ENCODE measurements around the gene SASH1.

Gene SASH1

DNA sequence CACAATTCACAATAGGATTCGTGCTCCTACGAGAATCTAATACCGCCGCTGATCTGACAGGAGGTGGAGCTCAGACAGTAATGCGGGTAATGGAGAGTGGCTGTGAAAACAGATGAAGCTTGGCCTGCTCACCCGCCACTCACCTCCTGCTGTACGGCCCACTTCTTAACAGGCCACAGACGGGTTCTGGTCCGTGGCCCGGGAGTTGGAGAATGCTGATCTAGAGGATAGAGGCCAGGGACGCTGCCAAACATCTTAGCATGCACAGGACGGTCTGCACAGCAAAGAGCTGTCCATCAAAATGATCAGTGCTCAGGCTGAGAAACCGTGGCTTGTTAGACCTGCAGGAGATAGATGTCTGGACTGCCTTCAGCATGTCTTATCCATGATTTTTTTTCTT lies 186.4 kb downstream of the SASH1 start:
- DNase-seq, result no peak

DNA sequence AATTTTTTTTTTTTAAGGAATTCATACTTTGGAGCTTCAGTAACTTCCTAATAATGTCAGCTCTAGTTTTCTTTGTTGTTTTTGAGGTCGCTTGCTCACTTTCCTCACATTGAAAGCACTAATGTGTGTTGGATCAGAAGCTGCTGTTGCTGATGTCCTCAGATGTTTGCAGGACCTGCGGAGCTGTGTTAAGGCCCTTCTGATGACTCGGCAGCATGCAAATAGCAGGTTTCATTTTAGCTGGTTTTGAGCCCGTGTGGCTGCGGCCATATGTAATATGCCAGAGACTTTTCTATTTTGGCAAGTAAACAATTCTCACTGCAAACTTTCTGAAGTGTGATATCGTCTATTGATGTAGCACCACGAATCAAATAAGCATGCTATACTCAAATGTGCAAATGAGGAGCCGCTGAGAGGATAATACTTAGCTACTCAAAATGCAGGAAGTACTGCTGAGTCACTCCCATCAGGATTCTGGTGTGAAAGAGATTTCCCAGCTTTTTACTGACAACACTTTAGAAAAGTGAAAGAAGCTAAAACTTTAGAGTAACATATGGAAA lies 187.8 kb downstream of the SASH1 start:
- DNase-seq, result no peak

DNA sequence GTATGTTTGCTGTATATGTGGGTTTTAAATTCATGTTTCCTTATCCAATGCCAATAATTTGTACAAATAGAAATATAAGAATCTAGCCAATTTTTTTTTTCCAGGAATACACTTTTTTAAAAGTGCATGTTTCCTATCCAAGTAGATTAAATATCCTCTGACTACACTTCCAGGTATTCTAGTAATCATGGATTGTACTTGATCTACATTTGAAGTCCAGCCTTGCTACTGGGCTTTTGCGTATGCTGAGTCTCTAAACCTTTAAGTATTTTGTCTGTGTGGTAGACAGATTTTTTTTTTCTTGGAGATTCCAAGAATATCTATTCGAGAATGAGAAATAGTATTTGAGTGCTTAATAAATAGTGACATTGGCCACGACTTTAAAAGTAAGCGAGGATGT lies 188.3 kb downstream of the SASH1 start:
- DNase-seq, result no peak

DNA sequence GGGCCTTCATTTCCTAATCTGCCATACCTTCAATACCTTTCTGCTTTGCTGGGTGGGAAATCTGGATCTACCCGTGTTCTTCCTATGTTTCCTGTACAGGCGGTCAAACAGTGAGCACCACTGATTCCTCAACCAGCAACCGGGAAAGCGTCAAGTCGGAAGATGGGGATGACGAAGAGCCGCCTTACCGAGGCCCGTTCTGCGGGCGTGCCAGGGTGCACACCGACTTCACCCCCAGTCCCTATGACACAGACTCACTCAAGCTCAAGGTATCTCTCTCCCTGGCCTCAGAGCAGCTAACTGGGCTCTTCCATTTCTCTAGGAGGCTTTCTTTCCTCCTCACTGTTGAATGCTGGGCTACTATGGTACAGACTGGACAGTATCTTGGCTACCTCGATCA lies 190.1 kb downstream of the SASH1 start:
- DNase-seq, result no peak

DNA sequence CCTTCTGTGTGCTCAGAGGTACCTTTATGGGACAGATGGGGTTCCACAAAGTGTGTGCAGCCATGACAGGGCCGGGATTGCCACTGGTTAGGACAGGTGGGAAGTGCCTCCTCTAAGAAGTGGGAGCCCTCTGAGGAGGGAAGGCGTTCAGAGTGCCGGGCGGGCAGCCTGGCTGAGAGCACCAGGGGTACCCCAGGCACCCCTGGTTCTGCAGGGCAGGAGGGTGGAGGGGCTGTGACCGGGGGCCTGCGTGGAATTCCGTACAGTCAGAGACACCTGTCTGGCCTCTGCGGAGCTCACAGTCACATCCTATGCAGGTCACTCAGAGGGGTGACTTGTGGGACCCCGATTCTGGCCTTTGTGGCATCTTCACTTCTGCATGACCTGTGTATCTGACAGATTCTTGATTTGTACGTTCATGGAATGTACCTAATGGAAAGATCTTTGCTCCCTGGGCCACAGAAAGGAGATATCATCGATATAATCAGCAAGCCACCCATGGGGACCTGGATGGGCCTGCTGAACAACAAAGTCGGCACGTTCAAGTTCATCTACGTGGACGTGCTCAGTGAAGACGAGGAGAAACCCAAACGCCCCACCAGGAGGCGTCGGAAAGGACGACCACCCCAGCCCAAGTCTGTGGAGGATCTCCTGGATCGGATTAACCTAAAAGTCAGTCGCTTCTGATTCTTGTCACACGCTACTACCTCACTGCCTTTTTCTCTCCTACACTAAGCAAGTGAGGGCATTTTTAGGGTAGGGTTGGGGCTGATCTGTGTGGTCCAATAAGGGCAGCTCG lies 190.9 kb downstream of the SASH1 start:
- no peak for DNase-seq

DNA sequence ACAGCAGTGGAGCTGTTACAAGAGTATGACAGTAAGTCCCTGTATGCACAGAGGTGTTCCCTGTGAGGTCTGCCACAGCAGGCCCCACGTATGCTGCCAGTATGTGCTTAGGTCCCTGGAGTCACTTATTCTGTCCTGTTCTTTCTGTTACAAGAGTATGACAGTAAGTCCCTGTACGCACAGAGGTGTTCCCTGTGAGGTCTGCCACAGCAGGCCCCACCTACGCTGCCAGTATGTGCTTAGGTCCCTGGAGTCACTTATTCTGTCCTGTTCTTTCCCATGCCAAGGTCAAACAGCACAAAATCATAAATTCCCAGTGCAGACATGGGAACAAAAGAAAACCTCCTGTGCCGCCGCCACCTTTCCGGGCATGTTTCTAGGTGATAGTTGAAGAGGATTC lies 192.2 kb downstream of the SASH1 start:
- no peak for DNase-seq

DNA sequence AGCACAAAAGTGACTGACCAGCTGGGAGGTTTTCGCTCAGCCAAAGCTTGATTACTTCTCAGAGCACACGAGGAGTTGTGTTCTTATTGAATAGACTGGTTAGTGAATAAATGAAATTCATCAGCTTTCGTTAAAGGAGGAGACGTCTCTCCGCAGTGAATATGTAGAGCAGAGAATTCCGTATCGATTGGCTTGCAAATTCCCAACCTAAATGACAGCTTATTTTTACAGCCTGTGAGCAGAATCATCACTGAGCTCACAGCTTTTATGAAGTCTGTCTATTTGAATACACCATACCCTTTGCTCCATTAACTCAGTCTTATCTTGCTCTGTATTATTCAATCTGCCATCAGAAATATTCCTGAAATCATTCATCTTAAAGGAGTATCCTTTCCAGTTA lies 192.7 kb downstream of the SASH1 start:
- DNase-seq, result no peak

DNA sequence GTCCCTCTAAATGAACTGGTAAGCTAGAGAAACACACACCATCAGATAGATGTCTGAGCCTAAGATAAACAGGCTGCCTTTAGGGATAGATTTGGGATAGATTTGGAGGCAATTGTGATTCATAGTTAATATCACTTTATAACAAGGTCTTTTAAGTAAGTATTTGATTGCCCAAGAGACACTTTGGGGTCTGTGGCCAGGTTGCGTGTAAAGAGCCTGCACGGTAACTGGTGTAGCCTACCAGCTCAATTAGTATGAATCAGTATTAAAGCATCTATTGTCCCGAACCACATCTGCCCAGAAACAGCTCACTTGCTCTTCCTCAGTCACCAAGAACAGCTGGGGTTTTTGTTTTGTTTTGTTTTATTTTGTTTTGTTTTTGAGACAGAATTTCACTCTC lies 193.3 kb downstream of the SASH1 start:
- DNase-seq, result no peak

DNA sequence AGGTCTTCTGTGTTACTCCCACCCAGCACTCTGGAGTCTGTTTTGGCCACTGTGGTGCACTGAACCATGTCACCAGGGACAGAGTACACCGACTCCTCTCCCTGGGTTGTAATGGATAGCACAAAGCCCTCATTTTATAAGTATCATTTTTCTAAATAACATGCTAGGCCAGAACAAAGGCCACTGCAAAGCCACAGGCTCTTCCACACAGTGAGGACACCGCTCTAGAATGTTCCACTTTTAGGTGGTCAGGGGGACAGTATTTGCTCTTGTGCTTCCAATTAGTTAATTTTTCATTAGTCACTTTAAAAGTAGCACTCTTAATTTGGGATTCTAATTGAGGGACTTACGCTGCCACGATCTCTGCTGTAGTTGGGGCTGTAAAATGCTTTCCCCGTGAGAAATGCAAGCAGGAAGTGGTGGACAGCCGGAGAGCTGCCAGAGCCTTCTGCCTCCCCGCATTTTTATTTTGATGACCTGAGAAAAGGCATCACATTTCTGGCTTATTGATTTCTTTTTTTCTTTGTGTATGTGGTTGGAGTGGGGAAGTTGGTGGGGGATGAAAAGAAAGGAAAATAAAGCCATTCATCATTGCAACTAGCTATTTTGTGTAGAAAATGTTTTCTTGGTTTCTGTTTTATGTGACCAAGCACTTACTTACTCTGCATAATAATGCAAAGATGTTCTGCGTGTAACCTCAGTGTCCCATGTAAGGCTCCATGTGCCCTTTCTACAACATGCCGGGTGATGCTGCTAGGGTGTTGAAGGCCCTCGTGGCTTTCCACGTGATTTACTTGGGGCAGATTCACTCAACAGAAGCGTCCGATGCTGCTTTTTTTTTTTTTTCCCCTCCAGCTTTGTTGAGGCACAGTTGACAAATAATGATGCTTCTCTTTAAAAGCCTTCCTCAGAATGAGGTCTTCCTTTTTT lies 195.9 kb downstream of the SASH1 start:
- DNase-seq, result no peak

DNA sequence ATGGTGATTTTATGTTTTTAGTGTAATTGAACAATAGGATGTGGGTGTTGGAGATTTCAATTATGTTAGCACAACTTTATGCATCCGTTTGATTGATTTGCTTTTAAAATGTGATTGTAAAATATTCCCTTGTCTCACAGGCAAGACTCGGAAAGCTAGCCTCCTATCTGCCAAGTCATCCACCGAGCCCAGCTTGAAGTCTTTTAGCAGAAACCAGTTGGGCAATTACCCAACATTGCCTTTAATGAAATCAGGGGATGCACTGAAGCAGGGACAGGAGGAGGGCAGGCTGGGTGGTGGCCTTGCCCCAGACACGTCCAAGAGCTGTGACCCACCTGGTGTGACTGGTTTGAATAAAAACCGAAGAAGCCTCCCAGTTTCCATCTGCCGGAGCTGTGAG lies 200.9 kb downstream of the SASH1 start:
- peak in 1 of 2 experiments; percentile 4 for DNase-seq

DNA sequence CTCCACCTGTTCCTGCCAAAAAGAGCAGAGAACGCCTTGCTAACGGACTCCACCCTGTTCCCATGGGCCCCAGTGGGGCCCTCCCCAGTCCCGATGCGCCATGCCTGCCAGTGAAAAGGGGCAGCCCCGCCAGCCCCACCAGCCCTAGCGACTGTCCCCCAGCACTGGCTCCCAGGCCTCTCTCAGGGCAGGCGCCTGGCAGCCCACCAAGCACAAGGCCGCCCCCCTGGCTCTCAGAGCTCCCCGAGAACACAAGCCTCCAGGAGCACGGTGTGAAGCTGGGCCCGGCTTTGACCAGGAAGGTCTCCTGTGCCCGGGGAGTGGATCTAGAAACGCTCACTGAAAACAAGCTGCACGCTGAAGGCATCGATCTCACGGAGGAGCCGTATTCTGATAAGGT lies 201.8 kb downstream of the SASH1 start:
- no peak for DNase-seq

DNA sequence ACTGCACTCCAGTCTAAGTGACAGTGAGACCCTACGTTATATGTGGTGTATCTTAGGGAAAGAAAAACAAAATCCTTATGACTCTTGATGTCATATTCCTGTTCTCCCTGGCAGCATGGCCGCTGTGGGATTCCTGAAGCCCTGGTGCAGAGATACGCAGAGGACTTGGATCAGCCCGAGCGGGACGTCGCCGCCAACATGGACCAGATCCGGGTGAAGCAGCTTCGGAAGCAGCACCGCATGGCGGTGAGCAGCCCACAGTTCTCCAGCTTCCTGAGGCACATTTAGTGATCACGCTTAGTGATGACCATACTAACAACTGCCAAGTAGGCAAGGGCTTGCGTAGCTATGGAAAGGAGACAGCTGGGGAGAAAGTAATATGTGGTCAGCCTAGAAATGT lies 203.3 kb downstream of the SASH1 start:
- DNase-seq, result no peak

DNA sequence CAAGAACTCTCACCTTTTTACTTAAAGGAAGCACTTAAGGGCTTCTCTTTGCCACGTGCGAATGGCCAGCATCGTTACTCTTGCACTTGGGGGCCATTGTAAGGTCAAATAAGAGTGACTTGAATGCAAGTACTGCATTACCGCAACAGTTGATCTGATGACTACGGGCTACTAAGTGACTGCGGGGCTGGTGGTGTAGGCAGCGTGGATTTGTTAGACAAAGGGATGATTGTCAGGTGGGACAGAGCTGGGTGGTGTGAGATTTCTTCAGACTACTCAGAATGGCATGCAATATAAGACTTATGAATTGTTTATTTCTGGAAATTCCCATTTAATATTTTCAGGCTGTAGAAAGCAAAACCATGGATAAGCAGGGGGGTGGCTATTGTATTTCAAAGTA lies 204.5 kb downstream of the SASH1 start:
- no peak for DNase-seq

DNA sequence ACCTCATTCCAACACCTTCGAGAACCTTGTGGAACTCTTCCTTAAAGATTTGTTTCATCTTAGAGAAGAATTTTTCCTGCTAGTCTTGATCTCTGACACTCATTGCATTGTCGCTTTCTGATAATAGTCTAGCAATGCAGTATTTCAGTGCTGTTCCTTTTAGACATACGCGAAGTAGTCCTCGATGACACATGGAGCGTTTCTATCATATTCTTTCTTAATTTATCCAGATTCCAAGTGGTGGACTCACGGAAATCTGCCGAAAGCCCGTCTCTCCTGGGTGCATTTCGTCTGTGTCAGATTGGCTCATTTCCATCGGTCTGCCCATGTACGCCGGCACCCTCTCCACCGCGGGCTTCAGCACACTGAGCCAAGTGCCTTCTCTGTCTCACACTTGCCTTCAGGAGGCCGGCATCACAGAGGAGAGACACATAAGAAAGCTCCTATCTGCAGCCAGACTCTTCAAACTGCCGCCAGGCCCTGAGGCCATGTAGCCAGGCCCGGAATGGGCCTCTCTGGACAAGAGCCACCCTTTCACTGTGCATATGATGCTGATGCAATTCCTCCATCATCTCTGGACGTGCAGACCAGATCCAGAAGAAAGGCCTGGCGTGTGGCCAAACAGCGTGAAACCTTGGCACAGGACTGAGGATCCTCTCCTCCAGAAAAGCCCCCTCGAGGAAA lies 205.6 kb downstream of the SASH1 start:
- DNase-seq, result peak; percentile 23 to 46

DNA sequence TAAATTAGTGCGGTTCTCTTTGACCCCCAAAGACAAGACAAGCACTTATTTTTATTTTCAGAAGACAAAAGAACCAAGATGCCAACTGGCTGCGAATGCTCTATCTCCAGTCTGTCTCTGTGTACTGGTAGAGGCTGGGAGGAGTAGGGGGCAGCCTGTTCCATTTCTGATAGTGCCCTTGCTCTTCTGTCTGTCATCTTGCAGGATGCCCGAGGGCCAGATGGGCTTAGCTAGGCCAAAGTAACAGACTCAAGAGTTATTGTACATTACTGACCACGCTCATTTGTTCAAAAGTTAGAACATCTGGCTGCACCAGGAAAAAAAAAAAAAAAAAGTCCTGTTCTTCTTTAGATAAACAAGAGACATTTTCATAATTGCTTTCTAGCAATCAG lies 206.1 kb downstream of the SASH1 start:
- DNase-seq, result no peak

DNA sequence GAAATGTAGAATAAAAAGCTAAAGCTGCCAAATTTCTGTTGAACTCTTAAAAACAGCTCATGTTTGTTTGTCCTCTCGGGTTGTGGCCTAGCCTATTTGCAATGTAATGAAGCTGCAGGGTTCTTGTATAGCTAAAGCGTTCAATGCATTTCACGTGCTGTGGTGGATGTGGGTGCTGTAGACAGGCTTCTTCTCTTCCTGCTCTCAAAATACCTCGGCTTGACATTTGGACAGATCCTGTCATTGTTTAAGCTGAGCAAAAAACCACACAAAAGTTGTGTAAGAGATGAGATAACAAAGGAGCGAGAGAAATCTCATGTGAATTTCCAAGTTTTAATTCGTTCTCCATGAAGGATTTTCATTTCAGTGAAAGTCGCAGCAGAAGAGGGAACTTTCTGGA lies 207.9 kb downstream of the SASH1 start:
- no peak for DNase-seq

DNA sequence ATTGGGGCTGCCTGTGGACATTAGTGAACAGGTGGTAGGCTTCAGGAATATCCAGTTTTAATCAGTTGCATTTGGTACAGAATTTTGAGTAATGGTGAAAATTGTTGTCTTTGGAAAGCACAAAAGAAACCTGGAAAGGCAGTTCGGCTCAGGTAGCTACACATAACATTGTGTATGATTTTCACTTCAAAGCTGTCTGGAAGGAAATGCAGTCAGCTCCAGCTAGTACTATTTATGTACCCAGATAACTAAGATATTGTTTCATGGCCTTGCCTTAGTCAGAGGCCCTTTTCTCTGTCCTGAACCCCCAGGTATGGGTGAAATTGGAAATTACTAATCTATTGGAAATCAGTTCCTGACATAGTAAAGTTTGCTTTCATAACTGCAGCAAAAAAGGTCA lies 208.6 kb downstream of the SASH1 start:
- DNase-seq, result no peak

DNA sequence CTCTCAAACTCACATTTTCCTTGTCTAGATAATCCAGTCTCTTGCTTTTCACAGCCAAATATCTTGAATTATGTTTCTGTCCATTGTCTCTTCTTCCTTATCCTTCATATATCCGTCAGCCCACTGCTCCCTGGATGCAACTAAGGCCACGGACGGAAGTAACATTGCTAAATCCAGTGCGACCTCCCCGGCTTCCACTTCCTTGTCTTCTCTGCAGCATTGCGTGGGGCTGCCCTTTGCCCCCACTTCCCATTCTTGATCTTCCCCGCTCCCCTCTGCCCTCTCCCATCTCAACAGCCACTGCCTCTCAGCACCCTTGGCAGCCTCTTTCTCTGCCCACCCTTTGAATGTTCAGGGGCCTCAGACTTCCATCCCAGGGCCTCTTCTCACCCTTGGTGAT lies 213.8 kb downstream of the SASH1 start:
- DNase-seq, result no peak

DNA sequence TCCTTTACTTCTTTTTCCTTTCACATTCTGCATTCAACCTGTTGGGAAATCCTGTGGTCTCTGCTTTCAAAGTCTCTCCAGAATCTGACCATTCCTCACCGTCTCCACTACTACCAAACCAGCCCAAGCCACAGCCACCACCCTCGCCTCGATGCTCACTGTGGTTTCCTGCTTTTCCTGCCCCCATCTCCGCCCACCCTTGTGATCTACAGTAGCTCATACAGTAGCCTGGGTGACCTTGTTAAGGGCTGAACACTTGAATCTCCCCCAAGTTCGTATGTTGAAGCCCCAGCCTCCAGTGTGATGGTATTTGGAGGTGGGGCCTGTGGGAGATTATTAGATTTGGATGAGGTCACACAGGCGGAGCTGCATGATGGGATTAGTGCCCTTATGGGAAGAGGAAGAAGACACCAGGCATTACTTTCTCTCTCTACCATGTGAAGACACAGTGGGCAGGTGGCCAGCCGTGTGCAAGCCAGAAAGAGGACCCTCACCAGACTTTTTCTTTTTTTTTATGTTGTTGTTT lies 215.2 kb downstream of the SASH1 start:
- no peak for DNase-seq

DNA sequence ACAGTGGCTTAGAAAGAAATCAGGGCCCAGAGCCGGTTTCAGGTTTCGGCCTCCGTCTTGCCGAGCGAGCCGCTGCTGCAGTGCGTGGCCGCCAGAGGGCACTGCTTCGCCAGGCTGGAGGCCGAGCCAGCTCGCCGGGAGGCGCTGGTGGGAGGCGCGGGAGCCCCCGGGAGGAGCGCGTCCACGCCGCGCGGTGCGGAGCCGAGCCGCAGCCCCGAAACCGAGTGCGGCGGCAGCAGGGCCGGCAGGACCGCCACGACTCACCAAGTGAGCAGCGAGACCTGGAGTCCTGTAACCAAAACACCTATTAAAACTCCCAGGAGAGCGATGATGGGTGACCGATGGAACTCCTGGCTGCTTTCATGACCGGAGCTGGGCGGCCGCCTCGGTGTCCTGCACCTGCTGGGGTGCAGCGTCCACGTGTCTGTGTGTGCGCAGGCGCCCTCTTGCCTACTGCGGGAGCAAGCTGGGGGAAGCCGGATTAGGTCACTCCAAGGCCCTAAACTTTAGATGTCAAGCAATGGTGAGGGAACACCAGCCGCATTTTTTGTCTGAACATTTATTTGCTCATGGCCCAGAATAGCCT lies 217.3 kb downstream of the SASH1 start:
- DNase-seq, result peak in 1 of 2 experiments; percentile 19

DNA sequence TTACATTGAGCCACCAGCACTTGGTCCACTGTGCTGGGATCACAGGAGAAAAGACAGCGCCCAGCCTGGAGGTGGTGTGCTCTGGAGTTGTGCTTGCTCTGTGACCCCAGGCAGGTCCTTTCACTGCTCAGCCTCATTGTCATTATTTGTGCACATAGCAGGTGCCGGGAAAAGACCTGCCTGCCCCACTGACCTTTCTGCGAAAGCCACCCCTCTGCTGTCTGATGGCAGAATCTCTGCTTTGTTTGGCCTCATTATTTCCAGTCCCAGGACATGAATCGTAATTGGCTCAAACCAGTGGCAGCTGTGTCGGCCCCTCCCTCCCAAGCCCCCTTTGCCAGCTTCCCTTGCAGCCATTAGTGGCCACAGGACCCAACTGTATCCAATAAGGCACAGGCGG lies 219.0 kb downstream of the SASH1 start:
- no peak for DNase-seq

DNA sequence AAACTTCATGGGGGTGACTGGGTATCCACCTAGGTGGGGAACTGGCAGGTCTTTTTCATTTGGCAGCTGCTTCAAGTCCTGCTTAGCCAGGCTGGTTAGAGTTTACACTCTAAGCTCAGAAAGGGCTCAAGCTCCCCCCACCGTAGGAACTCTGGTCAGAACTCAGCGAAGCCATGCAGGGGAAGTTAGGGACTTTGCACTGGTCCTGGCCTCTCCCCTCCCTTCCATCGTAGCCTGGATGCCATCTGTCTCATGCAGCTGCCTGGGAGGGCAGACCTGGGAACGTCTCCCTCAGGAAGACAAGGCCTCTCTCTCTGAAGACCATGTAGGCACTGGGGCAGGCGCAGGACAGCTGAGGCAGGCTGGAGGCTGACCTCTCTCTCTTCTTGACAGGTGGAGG lies 220.4 kb downstream of the SASH1 start:
- DNase-seq, result no peak

Data from NCI-H446 (cell line).